Frontal cortex (tissue), 4 donors: Measurements from ENCODE around the gene CACNA1B. TPM values are rescaled to one million over a fixed set of nuclear protein-coding genes. Genes with fewer than 3 reads are reported as not detected.

Experiments used
- DNase-seq, 2 donors: peaks; one replicate each; pipeline ENCODE4 v3.0.0; 2012; ENCODE audit warnings: low spot score in 2 of 2
- FAIRE-seq: peaks from 2 replicates; lab custom pipeline; 2012; peaks lifted over from hg19 to GRCh38; lab: Jason Lieb, UNC
- total RNA-seq: library from RNA; depleted of rRNA; stranded (reverse); fragments of >200 nt; gene quantifications from one replicate; pipeline ENCODE4 v1.2.3, GENCODE V29; 2014
- donor health status: control.
- donor health status: control.
- donor health status: control.

The CACNA1B gene
- total RNA-seq, 1 donor from 2014 or later: 31.4 TPM

GRCh38 chr9:137913771-137914767 lies 36.5 kb downstream of the CACNA1B start:
- FAIRE-seq: no peak
- DNase-seq: no peak

GRCh38 chr9:137916540-137916939 lies 39.0 kb downstream of the CACNA1B start:
- DNase-seq: no peak
- FAIRE-seq: no peak

- FAIRE-seq (no peak), DNase-seq (no peak)
Observed at GRCh38 chr9:137917116-137917515, 39.5 kb downstream of the CACNA1B start.

GRCh38 chr9:137917795-137918194 lies 40.2 kb downstream of the CACNA1B start:
- FAIRE-seq (no peak), DNase-seq (no peak)

- DNase-seq (peak in 1 of 2 donors; percentile 54), FAIRE-seq (no peak)
Observed at GRCh38 chr9:137918331-137919094, 40.9 kb downstream of the CACNA1B start.

GRCh38 chr9:137919095-137919465 lies 41.5 kb downstream of the CACNA1B start:
- FAIRE-seq (no peak), DNase-seq (no peak)

- DNase-seq (no peak), FAIRE-seq (no peak)
Observed at GRCh38 chr9:137919649-137920141, 42.1 kb downstream of the CACNA1B start.

- DNase-seq (no peak), FAIRE-seq (no peak)
Observed at GRCh38 chr9:137920753-137921152, 43.2 kb downstream of the CACNA1B start.

GRCh38 chr9:137924169-137924568 lies 46.6 kb downstream of the CACNA1B start:
- FAIRE-seq (no peak), DNase-seq (no peak)

- no peak for DNase-seq
Observed at GRCh38 chr9:137924761-137925369, 47.3 kb downstream of the CACNA1B start.

GRCh38 chr9:137943655-137944054 lies 66.1 kb downstream of the CACNA1B start:
- no peak for FAIRE-seq

More at GRCh38 chr9:137924761-137925369, 47.3 kb downstream of the CACNA1B start:
- no peak for FAIRE-seq

GRCh38 chr9:137945581-137945980 lies 68.0 kb downstream of the CACNA1B start:
- FAIRE-seq (no peak), DNase-seq (no peak)

More at GRCh38 chr9:137943655-137944054, 66.1 kb downstream of the CACNA1B start:
- no peak for DNase-seq

- no peak for FAIRE-seq
- DNase-seq: no peak
Observed at GRCh38 chr9:137946993-137947392, 69.4 kb downstream of the CACNA1B start.

- no peak for FAIRE-seq
Observed at GRCh38 chr9:137948642-137949041, 71.1 kb downstream of the CACNA1B start.

GRCh38 chr9:137949260-137949659 lies 71.7 kb downstream of the CACNA1B start:
- no peak for DNase-seq
- no peak for FAIRE-seq

More at GRCh38 chr9:137948642-137949041, 71.1 kb downstream of the CACNA1B start:
- no peak for DNase-seq

- FAIRE-seq: no peak
- DNase-seq: no peak
Observed at GRCh38 chr9:137951107-137951506, 73.5 kb downstream of the CACNA1B start.

GRCh38 chr9:137951597-137952490 lies 74.3 kb downstream of the CACNA1B start:
- DNase-seq: no peak
- no peak for FAIRE-seq

- no peak for FAIRE-seq
Observed at GRCh38 chr9:137952976-137953666, 75.5 kb downstream of the CACNA1B start.

More at GRCh38 chr9:137952976-137953666, 75.5 kb downstream of the CACNA1B start:
- DNase-seq: peak in 1 of 2 donors; percentile 2
